ENCODE results near the gene GPR39.

DNA sequence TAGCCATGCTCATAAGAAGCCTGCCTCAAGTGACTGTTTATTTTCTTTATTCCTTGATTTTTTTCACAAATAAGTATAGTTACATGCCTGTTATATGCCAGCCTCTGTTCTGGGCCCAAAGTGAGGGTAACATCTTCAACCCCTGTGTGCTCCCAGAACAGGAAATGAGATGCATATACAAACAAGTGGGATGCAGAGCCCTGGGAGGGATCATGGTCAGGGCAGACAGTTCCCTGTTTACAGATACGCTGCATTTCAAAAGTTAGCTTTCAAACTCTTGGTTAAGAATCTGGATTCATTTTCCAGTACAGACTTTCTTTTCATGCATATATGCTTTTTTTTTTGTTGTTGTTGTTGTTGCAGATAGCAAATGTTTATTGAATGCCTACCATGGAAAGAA is 24.4 kb downstream of the GPR39 start:
- TF ChIP-seq EZH2 (IDR thresholded peaks at IDR 0.05; ENCODE audit: low read depth) = no peak
- TF ChIP-seq, protein P1, sequence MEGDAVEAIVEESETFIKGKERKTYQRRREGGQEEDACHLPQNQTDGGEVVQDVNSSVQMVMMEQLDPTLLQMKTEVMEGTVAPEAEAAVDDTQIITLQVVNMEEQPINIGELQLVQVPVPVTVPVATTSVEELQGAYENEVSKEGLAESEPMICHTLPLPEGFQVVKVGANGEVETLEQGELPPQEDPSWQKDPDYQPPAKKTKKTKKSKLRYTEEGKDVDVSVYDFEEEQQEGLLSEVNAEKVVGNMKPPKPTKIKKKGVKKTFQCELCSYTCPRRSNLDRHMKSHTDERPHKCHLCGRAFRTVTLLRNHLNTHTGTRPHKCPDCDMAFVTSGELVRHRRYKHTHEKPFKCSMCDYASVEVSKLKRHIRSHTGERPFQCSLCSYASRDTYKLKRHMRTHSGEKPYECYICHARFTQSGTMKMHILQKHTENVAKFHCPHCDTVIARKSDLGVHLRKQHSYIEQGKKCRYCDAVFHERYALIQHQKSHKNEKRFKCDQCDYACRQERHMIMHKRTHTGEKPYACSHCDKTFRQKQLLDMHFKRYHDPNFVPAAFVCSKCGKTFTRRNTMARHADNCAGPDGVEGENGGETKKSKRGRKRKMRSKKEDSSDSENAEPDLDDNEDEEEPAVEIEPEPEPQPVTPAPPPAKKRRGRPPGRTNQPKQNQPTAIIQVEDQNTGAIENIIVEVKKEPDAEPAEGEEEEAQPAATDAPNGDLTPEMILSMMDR (conservative IDR thresholded peaks at IDR 0.05) = no peak
